ENCODE measurements around the gene TENT4B. TPM values are rescaled to one million over a fixed set of nuclear protein-coding genes. Genes with fewer than 3 reads are reported as not detected.
A peak's percentile ranks its signal among the peaks of the same experiment; 100 is the strongest.

TENT4B gene
- total RNA-seq, 1 donor from 2014 or later: 5.7 TPM

- Histone ChIP-seq H3K9me3 (ENCODE audit: control insufficient read depth in 3 of 3, low read length in 3 of 3) (no peaks in the 10 kb centered on the region), H3K36me3 (ENCODE audit: control insufficient read depth in 3 of 3, insufficient read depth in 3 of 3, low read length in 3 of 3) (no peaks in the 10 kb centered on the region), H3K27me3 (ENCODE audit: control insufficient read depth in 3 of 3, insufficient read depth in 3 of 3, low read length in 3 of 3) (peaks cover 0 to under 1% (median 0%) of the 10 kb centered on the region in 3 donors), H3K4me1 (ENCODE audit: control insufficient read depth in 3 of 3, insufficient read depth in 3 of 3, low read length in 3 of 3) (peaks cover 10 to 13% (median 10%) of the 10 kb centered on the region in 3 donors), H3K4me3 (ENCODE audit: low read length in 3 of 3) (peak overlapping the region in 1 of 3 donors; percentile 22), H3K27ac (ENCODE audit: low read depth, low read length) (no peak overlapping the region), H3K9ac (ENCODE audit: low read depth in 1 of 3, low read length in 3 of 3) (peak overlapping the region in 2 of 3 donors; percentile 12 to 25)
Measured at GRCh38 chr16:50252082-50252611, 99.0 kb downstream of the TENT4B start.

DNA sequence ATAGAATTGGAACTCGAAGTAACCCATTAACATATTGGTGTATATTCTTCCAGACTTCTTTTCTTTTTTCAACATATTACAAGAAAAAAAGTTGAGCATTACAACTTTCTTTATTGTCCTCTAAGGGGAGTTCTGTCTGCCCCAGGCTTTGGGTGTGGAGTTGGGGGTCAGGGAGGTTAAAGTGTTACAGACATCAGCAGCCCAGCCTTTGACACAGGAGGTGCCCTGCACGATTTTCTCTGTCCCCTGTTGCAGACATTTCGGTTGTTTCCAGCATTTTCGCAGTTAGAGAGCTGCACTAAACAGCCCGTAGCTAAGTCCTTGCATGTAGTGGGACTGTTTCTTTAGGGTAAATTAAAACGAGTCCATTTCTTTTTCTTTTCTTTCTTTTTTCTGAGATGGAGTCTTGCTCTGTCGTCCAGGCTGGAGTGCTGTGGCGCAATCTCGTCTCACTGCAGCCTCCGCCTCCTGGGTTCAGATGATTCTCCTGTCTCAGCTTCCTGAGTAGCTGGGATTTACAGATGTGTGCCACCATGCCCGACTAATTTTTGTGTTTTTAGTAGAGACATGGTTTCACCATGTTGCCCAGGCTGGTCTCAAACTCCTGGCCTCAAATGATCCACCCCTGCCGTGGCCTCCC lies 99.9 kb downstream of the TENT4B start:
- no peaks in the 10 kb centered on the region for H3K27me3 ChIP-seq (ENCODE audit: control insufficient read depth in 3 of 3, insufficient read depth in 3 of 3, low read length in 3 of 3)
- no peaks in the 10 kb centered on the region for H3K9me3 ChIP-seq (ENCODE audit: control insufficient read depth in 3 of 3, low read length in 3 of 3)
- no peaks in the 10 kb centered on the region for H3K36me3 ChIP-seq (ENCODE audit: control insufficient read depth in 3 of 3, insufficient read depth in 3 of 3, low read length in 3 of 3)
- H3K9ac ChIP-seq (ENCODE audit: low read depth in 1 of 3, low read length in 3 of 3): no peak overlapping the region
- peak overlapping the region; percentile 2 for H3K27ac ChIP-seq (ENCODE audit: low read depth, low read length)
- no peak overlapping the region for H3K4me3 ChIP-seq (ENCODE audit: low read length in 3 of 3)
- H3K4me1 ChIP-seq (ENCODE audit: control insufficient read depth in 3 of 3, insufficient read depth in 3 of 3, low read length in 3 of 3): peaks cover 10 to 13% (median 10%) of the 10 kb centered on the region in 3 donors

- no peak overlapping the region for H3K4me3 ChIP-seq (ENCODE audit: low read length in 3 of 3)
- H3K9me3 ChIP-seq (ENCODE audit: control insufficient read depth in 3 of 3, low read length in 3 of 3): no peaks in the 10 kb centered on the region
- no peak overlapping the region for H3K9ac ChIP-seq (ENCODE audit: low read depth in 1 of 3, low read length in 3 of 3)
- no peak overlapping the region for H3K27ac ChIP-seq (ENCODE audit: low read depth, low read length)
- no peaks in the 10 kb centered on the region for H3K36me3 ChIP-seq (ENCODE audit: control insufficient read depth in 3 of 3, insufficient read depth in 3 of 3, low read length in 3 of 3)
- H3K27me3 ChIP-seq (ENCODE audit: control insufficient read depth in 3 of 3, insufficient read depth in 3 of 3, low read length in 3 of 3): no peaks in the 10 kb centered on the region
- peaks cover 10 to 13% (median 10%) of the 10 kb centered on the region in 3 donors for H3K4me1 ChIP-seq (ENCODE audit: control insufficient read depth in 3 of 3, insufficient read depth in 3 of 3, low read length in 3 of 3)
Measured at GRCh38 chr16:50253514-50253910, 100.4 kb downstream of the TENT4B start.

DNA sequence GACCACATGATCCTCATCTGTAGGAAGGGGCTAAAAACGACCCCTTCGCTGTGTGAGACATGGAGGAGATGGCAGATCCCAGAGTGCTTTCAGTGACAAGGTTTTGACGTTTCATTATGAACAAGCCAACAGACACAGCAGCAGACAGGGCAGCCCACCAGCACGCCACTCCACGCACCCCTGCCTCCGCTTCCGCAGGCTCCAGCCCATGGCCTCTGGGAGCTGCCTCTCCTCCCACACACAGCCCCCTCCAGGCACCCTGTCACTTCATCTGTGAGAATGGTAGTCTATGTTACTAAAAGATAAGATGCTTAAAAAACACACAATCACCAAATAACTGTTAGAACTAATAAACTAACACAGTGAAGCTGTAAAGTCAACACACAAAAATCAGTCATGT lies 101.0 kb downstream of the TENT4B start:
- peaks cover 10 to 13% (median 10%) of the 10 kb centered on the region in 3 donors for H3K4me1 ChIP-seq (ENCODE audit: control insufficient read depth in 3 of 3, insufficient read depth in 3 of 3, low read length in 3 of 3)
- H3K4me3 ChIP-seq (ENCODE audit: low read length in 3 of 3): no peak overlapping the region
- H3K27ac ChIP-seq (ENCODE audit: low read depth, low read length): no peak overlapping the region
- H3K27me3 ChIP-seq (ENCODE audit: control insufficient read depth in 3 of 3, insufficient read depth in 3 of 3, low read length in 3 of 3): no peaks in the 10 kb centered on the region
- H3K9me3 ChIP-seq (ENCODE audit: control insufficient read depth in 3 of 3, low read length in 3 of 3): no peaks in the 10 kb centered on the region
- no peak overlapping the region for H3K9ac ChIP-seq (ENCODE audit: low read depth in 1 of 3, low read length in 3 of 3)
- no peaks in the 10 kb centered on the region for H3K36me3 ChIP-seq (ENCODE audit: control insufficient read depth in 3 of 3, insufficient read depth in 3 of 3, low read length in 3 of 3)

GRCh38 chr16:50255538-50255937 lies 102.4 kb downstream of the TENT4B start:
- Histone ChIP-seq H3K4me3 (ENCODE audit: low read length in 3 of 3) (no peak overlapping the region), H3K9ac (ENCODE audit: low read depth in 1 of 3, low read length in 3 of 3) (no peak overlapping the region), H3K4me1 (ENCODE audit: control insufficient read depth in 3 of 3, insufficient read depth in 3 of 3, low read length in 3 of 3) (peaks cover 20% of the 10 kb centered on the region in 3 donors), H3K9me3 (ENCODE audit: control insufficient read depth in 3 of 3, low read length in 3 of 3) (no peaks in the 10 kb centered on the region), H3K27me3 (ENCODE audit: control insufficient read depth in 3 of 3, insufficient read depth in 3 of 3, low read length in 3 of 3) (peaks cover 3 to 10% (median 5%) of the 10 kb centered on the region in 3 donors), H3K27ac (ENCODE audit: low read depth, low read length) (no peak overlapping the region), H3K36me3 (ENCODE audit: control insufficient read depth in 3 of 3, insufficient read depth in 3 of 3, low read length in 3 of 3) (no peaks in the 10 kb centered on the region)

DNA sequence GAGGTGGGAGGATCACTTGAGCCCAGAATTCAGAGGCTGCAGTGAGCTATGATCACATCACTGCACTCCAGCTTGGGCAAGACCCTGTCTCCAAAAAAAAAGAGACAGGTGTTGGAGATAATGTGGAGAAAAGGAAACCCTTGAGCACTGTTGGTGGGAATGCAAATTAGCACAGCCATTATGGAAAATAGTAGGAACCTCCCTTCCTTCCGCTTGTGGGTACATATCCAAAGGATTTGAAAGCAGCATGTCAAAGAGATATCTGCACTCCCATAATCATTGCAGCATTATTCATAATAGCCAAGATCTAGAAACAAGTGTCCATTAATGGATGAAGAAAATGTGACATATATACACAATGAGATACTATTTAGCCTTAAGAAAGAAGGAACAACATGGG lies 103.5 kb downstream of the TENT4B start:
- H3K27ac ChIP-seq (ENCODE audit: low read depth, low read length): no peak overlapping the region
- H3K27me3 ChIP-seq (ENCODE audit: control insufficient read depth in 3 of 3, insufficient read depth in 3 of 3, low read length in 3 of 3): peaks cover 6 to 14% (median 8%) of the 10 kb centered on the region in 3 donors
- H3K36me3 ChIP-seq (ENCODE audit: control insufficient read depth in 3 of 3, insufficient read depth in 3 of 3, low read length in 3 of 3): no peaks in the 10 kb centered on the region
- H3K4me3 ChIP-seq (ENCODE audit: low read length in 3 of 3): no peak overlapping the region
- no peaks in the 10 kb centered on the region for H3K9me3 ChIP-seq (ENCODE audit: control insufficient read depth in 3 of 3, low read length in 3 of 3)
- no peak overlapping the region for H3K9ac ChIP-seq (ENCODE audit: low read depth in 1 of 3, low read length in 3 of 3)
- H3K4me1 ChIP-seq (ENCODE audit: control insufficient read depth in 3 of 3, insufficient read depth in 3 of 3, low read length in 3 of 3): peaks cover 20 to 25% (median 24%) of the 10 kb centered on the region in 3 donors

DNA sequence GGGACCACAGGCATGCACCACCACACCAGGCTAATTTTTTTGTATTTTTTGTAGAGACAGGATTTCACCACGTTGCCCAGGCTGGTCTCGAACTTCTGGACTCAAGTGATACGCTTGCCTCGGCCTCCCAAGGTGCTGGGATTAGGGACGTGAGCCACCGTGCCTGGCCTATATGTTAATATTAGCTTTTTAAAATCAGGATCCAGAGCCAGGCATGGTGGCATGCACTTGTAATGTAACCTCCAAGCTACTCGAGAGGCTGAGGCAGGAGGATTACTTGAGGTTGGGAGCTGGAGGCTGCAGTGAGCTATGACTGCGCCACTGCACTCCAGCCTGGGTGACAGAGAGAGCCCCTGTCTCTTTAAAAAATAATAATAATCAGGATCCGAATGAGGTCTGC lies 104.8 kb downstream of the TENT4B start:
- H3K27ac ChIP-seq (ENCODE audit: low read depth, low read length): no peak overlapping the region
- no peaks in the 10 kb centered on the region for H3K9me3 ChIP-seq (ENCODE audit: control insufficient read depth in 3 of 3, low read length in 3 of 3)
- peaks cover 10 to 22% (median 17%) of the 10 kb centered on the region in 3 donors for H3K4me1 ChIP-seq (ENCODE audit: control insufficient read depth in 3 of 3, insufficient read depth in 3 of 3, low read length in 3 of 3)
- H3K36me3 ChIP-seq (ENCODE audit: control insufficient read depth in 3 of 3, insufficient read depth in 3 of 3, low read length in 3 of 3): no peaks in the 10 kb centered on the region
- H3K27me3 ChIP-seq (ENCODE audit: control insufficient read depth in 3 of 3, insufficient read depth in 3 of 3, low read length in 3 of 3): peaks cover 7 to 17% (median 8%) of the 10 kb centered on the region in 3 donors
- no peak overlapping the region for H3K4me3 ChIP-seq (ENCODE audit: low read length in 3 of 3)
- H3K9ac ChIP-seq (ENCODE audit: low read depth in 1 of 3, low read length in 3 of 3): no peak overlapping the region

GRCh38 chr16:50259334-50260205 lies 106.5 kb downstream of the TENT4B start:
- peaks cover 10 to 22% (median 16%) of the 10 kb centered on the region in 3 donors for H3K4me1 ChIP-seq (ENCODE audit: control insufficient read depth in 3 of 3, insufficient read depth in 3 of 3, low read length in 3 of 3)
- peak overlapping the region in 2 of 3 donors; percentile 8 to 10 for H3K9ac ChIP-seq (ENCODE audit: low read depth in 1 of 3, low read length in 3 of 3)
- H3K9me3 ChIP-seq (ENCODE audit: control insufficient read depth in 3 of 3, low read length in 3 of 3): no peaks in the 10 kb centered on the region
- no peaks in the 10 kb centered on the region for H3K36me3 ChIP-seq (ENCODE audit: control insufficient read depth in 3 of 3, insufficient read depth in 3 of 3, low read length in 3 of 3)
- no peak overlapping the region for H3K27ac ChIP-seq (ENCODE audit: low read depth, low read length)
- no peak overlapping the region for H3K4me3 ChIP-seq (ENCODE audit: low read length in 3 of 3)
- peaks cover 8 to 23% (median 10%) of the 10 kb centered on the region in 3 donors for H3K27me3 ChIP-seq (ENCODE audit: control insufficient read depth in 3 of 3, insufficient read depth in 3 of 3, low read length in 3 of 3)

- H3K27ac ChIP-seq (ENCODE audit: low read depth, low read length): no peak overlapping the region
Measured at GRCh38 chr16:50260206-50261159, 107.4 kb downstream of the TENT4B start.

More at GRCh38 chr16:50260206-50261159, 107.4 kb downstream of the TENT4B start:
- peaks cover 8 to 23% (median 10%) of the 10 kb centered on the region in 3 donors for H3K27me3 ChIP-seq (ENCODE audit: control insufficient read depth in 3 of 3, insufficient read depth in 3 of 3, low read length in 3 of 3)
- H3K9me3 ChIP-seq (ENCODE audit: control insufficient read depth in 3 of 3, low read length in 3 of 3): no peaks in the 10 kb centered on the region
- peaks cover 10 to 22% (median 17%) of the 10 kb centered on the region in 3 donors for H3K4me1 ChIP-seq (ENCODE audit: control insufficient read depth in 3 of 3, insufficient read depth in 3 of 3, low read length in 3 of 3)
- no peak overlapping the region for H3K4me3 ChIP-seq (ENCODE audit: low read length in 3 of 3)
- no peaks in the 10 kb centered on the region for H3K36me3 ChIP-seq (ENCODE audit: control insufficient read depth in 3 of 3, insufficient read depth in 3 of 3, low read length in 3 of 3)
- no peak overlapping the region for H3K9ac ChIP-seq (ENCODE audit: low read depth in 1 of 3, low read length in 3 of 3)

Measured in skeletal muscle tissue (tissue), 4 donors.